BE2C (cell line): ENCODE results near the gene WASHC4.

Experiments
- DNase-seq: peaks from one replicate; pipeline ENCODE4 v3.0.0-alpha.2; 2020
- H3K27me3 ChIP-seq: fragments of 250-450 bp; sonication (Bioruptor Pico); 2 replicates; pipeline ENCODE4 v1.5.1; 2020; ENCODE audit warnings: mild to moderate bottlenecking
- H3K36me3 ChIP-seq: fragments of 250-450 bp; sonication (Bioruptor Pico); 2 replicates; pipeline ENCODE4 v1.5.1; 2020; ENCODE audit warnings: mild to moderate bottlenecking
- H3K4me1 ChIP-seq: fragments of 250-450 bp; sonication (Bioruptor Pico); 2 replicates; pipeline ENCODE4 v1.5.1; 2020
- H3K4me3 ChIP-seq: 2 replicates; pipeline ENCODE4 v1.5.1; 2011; ENCODE audit warnings: low read depth, low read length
- H3K9me3 ChIP-seq: fragments of 250-450 bp; sonication (Bioruptor Pico); 2 replicates; pipeline ENCODE4 v1.5.1; 2020
- TF ChIP-seq, protein P1 (sequence below): IDR thresholded peaks from 2 replicates; pipeline ENCODE4 v1.5.1; 2012; ENCODE audit warnings: mild to moderate bottlenecking, low read depth, low read length

The WASHC4 gene

DNA sequence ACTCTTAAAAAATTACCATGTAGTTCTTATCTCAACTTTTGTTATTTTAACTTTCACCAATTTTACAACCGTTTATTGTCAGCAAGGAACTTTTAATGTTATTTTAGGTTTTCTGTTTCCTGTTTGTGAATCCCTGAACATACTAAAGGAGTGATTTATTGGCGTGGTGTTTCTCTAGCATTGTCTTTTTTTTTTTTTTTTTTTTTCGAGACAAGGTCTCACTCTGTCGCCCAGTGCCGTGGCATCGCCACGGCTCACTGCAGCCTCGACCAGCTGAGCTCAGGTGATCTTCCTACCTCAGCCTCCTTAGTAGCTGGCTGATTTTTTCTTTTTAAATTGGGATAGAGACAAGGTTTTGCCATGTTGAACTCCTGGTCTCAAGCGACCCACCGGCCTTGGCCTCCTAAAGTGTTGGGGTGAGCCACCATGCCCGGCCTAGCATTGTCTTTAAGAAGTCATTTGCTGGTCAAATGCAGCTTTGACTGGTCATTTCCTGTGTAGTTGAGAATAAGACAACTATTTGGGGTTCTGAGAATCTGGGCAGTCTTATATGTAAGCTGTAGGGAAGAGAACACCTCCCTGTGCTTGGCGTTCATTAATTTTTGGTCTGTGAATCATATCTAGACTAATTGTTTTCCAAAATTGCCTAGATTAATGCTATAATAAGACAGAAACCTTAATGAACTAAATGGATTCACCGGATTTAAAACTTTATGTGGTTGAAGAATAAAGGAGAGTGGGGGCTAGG, 2.1 kb downstream of the WASHC4 start:
- peaks cover 22% of the 10 kb centered on the region for H3K36me3 ChIP-seq
- peak overlapping the region; percentile 79 for H3K4me3 ChIP-seq
- DNase-seq = no peak
- TF ChIP-seq, protein P1, sequence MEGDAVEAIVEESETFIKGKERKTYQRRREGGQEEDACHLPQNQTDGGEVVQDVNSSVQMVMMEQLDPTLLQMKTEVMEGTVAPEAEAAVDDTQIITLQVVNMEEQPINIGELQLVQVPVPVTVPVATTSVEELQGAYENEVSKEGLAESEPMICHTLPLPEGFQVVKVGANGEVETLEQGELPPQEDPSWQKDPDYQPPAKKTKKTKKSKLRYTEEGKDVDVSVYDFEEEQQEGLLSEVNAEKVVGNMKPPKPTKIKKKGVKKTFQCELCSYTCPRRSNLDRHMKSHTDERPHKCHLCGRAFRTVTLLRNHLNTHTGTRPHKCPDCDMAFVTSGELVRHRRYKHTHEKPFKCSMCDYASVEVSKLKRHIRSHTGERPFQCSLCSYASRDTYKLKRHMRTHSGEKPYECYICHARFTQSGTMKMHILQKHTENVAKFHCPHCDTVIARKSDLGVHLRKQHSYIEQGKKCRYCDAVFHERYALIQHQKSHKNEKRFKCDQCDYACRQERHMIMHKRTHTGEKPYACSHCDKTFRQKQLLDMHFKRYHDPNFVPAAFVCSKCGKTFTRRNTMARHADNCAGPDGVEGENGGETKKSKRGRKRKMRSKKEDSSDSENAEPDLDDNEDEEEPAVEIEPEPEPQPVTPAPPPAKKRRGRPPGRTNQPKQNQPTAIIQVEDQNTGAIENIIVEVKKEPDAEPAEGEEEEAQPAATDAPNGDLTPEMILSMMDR = no peak
- no peaks in the 10 kb centered on the region for H3K27me3 ChIP-seq
- H3K4me1 ChIP-seq = 0 out of 2 replicates have a peak, but pooled peaks cover 3% of the 10 kb centered on the region
- no peaks in the 10 kb centered on the region for H3K9me3 ChIP-seq

DNA sequence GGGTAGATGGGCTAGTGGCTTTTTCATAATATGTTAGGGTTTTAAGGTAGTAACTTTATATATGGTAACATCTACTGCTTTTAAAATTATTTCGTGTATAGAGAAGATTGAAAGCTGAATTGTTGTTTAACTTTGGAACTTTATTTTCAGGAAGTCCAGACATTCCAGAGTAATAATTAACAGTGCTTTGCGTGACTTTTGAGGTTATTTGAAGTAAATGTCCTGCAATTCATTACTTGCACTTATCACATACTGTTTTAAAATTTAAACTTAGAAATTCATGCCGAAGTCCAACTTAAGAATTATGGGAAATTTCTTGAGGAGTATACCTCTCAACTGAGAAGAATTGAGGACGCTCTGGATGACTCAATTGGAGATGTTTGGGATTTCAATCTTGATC, 3.3 kb downstream of the WASHC4 start:
- no peak overlapping the region for H3K4me3 ChIP-seq

DNA sequence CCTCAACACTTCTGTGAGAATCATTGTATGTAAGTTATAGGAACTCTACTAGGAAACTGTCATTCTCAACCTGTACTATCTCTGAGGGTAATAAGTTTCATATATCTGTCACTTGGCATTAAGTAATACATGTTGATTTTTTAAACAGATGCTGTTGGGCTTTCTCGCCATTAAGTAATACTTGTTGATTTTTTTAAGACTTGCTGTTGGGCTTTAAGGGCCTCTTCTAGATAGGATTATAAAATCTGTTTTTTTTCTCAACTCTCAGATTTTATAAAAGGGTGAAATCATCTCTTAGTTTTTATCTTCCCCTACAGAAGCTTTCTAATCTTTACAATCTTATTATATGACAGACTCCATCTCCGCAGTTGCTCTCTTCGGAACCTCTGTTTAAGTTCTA, 5.6 kb downstream of the WASHC4 start:
- Histone ChIP-seq H3K36me3 (peaks cover 46% of the 10 kb centered on the region), H3K4me1 (0 out of 2 replicates have a peak, but pooled peaks cover 3% of the 10 kb centered on the region), H3K27me3 (no peaks in the 10 kb centered on the region), H3K9me3 (no peaks in the 10 kb centered on the region), H3K4me3 (no peak overlapping the region)
- DNase-seq = no peak
- TF ChIP-seq, protein P1 = no peak

More for the DNA sequence above, 3.3 kb downstream of the WASHC4 start:
- Histone ChIP-seq H3K4me1 (0 out of 2 replicates have a peak, but pooled peaks cover 3% of the 10 kb centered on the region), H3K36me3 (peaks cover 26% of the 10 kb centered on the region), H3K9me3 (no peaks in the 10 kb centered on the region), H3K27me3 (no peaks in the 10 kb centered on the region)
- TF ChIP-seq, protein P1 = no peak
- no peak for DNase-seq

DNA sequence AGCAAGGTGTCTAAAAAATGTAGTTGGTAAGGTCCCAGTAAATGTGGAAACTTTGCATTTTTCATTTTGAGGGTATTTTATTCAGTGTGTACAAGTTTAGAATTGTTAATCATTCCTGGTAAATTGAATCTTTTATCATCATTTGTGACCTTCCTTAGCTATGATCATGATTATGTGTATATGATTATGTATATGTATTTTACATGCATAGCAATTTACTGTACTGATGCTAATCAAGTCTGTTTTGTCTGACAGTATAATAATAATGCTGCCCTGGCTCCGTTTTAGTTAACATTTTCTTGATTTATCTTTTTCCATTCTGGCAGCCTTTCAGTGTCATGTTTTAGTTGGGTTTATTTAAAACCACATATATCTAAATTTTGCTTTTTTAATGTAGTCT, 9.4 kb downstream of the WASHC4 start:
- Histone ChIP-seq H3K9me3 (no peaks in the 10 kb centered on the region), H3K27me3 (no peaks in the 10 kb centered on the region), H3K4me3 (no peak overlapping the region), H3K4me1 (no peaks in the 10 kb centered on the region), H3K36me3 (peaks cover 71% of the 10 kb centered on the region)
- no peak for DNase-seq
- TF ChIP-seq, protein P1 = no peak

DNA sequence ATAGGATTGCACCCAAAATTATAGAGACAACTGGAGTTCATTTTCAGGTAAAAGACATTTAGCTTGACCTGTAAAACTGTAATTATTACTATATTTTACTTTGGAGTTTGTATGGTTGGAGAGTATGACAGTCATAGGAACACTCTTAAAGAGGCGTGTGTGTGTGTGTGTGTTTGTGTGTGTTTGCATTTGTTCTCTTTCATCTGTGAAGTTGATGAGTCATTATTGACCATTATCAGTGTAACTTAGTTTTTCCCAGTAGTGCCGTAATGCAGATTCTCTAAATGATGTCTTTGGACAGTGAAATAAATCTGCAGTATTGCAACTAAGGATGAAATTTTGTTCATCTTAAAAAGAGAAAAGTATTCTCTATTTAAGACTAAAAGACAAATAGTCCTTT, 13.0 kb downstream of the WASHC4 start:
- DNase-seq = no peak
- no peaks in the 10 kb centered on the region for H3K4me1 ChIP-seq
- no peaks in the 10 kb centered on the region for H3K9me3 ChIP-seq
- peaks cover 71% of the 10 kb centered on the region for H3K36me3 ChIP-seq
- H3K4me3 ChIP-seq = no peak overlapping the region
- no peaks in the 10 kb centered on the region for H3K27me3 ChIP-seq
- TF ChIP-seq, protein P1 = no peak

DNA sequence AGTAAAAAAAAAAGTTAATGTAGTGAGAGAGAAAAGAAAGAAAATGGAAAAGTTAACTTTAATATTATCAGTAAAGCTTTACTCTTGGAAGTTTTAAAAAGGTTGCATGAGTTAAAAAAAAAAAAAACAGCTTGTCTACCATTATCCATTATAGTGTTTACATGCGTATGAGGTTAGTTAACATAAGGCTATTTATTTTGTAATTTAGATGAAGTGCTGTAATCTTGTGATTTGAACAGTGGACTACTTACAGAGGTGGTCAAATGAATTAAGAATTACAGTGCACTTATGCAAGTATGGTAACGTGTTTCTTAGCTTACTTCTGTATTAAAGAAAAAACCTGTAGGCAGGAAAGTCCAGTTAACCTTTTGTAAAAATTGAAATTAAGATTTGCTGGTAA, 30.7 kb downstream of the WASHC4 start:
- TF ChIP-seq, protein P1 = no peak
- H3K4me3 ChIP-seq = no peak overlapping the region
- no peaks in the 10 kb centered on the region for H3K9me3 ChIP-seq
- no peak for DNase-seq
- peaks cover 12% of the 10 kb centered on the region; the same call in 1 of the 2 replicates for H3K4me1 ChIP-seq
- peaks cover 22% of the 10 kb centered on the region for H3K36me3 ChIP-seq
- H3K27me3 ChIP-seq = no peaks in the 10 kb centered on the region
